ENCODE results near the gene USP25. TPM values are rescaled to one million over a fixed set of nuclear protein-coding genes. Genes with fewer than 3 reads are reported as not detected.
A peak's percentile ranks its signal among the peaks of the same experiment; 100 is the strongest.

USP25 gene, protein sequence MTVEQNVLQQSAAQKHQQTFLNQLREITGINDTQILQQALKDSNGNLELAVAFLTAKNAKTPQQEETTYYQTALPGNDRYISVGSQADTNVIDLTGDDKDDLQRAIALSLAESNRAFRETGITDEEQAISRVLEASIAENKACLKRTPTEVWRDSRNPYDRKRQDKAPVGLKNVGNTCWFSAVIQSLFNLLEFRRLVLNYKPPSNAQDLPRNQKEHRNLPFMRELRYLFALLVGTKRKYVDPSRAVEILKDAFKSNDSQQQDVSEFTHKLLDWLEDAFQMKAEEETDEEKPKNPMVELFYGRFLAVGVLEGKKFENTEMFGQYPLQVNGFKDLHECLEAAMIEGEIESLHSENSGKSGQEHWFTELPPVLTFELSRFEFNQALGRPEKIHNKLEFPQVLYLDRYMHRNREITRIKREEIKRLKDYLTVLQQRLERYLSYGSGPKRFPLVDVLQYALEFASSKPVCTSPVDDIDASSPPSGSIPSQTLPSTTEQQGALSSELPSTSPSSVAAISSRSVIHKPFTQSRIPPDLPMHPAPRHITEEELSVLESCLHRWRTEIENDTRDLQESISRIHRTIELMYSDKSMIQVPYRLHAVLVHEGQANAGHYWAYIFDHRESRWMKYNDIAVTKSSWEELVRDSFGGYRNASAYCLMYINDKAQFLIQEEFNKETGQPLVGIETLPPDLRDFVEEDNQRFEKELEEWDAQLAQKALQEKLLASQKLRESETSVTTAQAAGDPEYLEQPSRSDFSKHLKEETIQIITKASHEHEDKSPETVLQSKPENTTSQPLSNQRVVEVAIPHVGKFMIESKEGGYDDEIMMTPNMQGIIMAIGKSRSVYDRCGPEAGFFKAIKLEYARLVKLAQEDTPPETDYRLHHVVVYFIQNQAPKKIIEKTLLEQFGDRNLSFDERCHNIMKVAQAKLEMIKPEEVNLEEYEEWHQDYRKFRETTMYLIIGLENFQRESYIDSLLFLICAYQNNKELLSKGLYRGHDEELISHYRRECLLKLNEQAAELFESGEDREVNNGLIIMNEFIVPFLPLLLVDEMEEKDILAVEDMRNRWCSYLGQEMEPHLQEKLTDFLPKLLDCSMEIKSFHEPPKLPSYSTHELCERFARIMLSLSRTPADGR
- total RNA-seq: 24.6 and 39.0 TPM in 2 replicates
- 23.5 and 31.5 TPM in 2 replicates for polyA plus RNA-seq

DNA sequence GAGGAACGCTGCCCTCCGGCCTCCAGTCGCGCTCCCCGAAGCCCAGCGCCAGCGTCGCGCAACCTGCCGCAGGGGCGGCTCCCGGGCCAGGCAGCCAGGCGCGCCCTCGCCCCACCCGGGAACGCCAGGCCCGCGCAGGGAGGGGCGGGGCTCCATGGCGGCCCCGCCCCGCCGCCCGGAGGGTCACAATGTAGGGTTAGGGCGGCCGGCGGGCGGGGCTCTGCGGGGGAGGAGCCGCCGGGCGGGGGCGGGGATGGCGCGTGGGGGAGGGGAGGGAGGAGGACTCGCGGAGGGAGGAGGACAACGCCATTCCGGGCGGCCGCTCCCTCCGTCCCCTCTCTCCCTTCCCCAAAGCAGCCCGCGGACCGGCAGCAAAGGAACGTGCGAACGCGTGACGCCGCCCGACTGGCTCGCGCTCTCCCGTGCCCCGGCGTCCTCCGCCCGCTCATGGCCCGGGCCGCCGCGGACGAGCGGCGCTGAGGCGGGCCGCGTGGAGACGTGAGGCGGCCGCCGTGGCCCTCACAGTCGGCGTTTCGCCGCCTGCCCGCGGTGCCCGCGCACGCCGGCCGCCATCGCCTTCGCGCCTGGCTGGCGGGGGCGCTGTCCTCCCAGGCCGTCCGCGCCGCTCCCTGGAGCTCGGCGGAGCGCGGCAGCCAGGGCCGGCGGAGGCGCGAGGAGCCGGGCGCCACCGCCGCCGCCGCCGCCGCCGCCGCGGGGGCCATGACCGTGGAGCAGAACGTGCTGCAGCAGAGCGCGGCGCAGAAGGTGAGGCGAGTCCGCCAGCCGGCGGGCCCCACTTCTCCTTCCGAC, at the start of gene USP25:
USP25 (plus strand) TSS at position 309 of the 810 bp plus-strand sequence; CDS start at position 721, 412 bp downstream.
- H3K9me3 ChIP-seq (ENCODE audit: low read depth): no peaks in the 10 kb centered on the region
- H3K4me1 ChIP-seq (ENCODE audit: low read depth): peaks cover 5% of the 10 kb centered on the region
- no peaks in the 10 kb centered on the region for H3K36me3 ChIP-seq
- DNase-seq (ENCODE audit: low read depth in 1 of 2, low spot score in 1 of 2): peak; percentile 83 to 90
- TF ChIP-seq, protein P1, sequence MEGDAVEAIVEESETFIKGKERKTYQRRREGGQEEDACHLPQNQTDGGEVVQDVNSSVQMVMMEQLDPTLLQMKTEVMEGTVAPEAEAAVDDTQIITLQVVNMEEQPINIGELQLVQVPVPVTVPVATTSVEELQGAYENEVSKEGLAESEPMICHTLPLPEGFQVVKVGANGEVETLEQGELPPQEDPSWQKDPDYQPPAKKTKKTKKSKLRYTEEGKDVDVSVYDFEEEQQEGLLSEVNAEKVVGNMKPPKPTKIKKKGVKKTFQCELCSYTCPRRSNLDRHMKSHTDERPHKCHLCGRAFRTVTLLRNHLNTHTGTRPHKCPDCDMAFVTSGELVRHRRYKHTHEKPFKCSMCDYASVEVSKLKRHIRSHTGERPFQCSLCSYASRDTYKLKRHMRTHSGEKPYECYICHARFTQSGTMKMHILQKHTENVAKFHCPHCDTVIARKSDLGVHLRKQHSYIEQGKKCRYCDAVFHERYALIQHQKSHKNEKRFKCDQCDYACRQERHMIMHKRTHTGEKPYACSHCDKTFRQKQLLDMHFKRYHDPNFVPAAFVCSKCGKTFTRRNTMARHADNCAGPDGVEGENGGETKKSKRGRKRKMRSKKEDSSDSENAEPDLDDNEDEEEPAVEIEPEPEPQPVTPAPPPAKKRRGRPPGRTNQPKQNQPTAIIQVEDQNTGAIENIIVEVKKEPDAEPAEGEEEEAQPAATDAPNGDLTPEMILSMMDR (IDR thresholded peaks at IDR 0.05; ENCODE audit: low read depth, low read length): no peak
- no peaks in the 10 kb centered on the region for H3K27me3 ChIP-seq
- peak within 1 kb of the TSS; percentile 97 for H3K27ac ChIP-seq
- peak within 1 kb of the TSS; percentile 97 for H3K4me3 ChIP-seq

DNA sequence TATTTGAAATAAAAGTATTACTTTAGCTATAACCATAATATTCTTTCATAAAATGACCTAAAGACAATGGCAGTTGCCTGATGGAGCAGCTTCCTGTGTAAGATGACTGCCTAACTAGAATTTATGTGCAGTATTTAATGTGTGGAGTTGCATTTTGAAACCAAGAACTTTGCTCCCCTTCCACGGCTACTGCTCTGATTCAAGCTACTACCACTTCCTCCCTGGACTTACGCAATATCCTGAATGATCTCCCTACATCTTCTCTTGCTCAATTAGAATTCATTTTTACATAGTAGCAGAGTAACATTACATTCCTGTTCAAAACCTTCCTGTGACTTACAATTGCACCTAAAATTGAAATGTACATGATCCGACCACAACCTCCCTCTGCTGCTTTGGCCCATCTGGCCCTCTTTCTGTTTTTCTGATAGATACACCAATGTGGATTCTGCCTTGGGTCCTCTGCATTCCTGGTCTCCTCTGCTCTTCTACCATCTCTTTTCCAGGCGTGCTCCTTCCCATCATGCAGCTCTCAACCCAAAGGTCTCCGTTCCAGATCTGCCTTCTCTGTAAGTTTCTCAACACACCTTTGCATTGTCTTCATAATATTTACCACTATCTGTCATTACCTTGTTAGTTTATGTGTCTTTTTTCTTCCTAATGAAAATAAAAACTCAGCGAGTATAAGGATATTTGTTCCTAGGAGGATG, 47.4 kb upstream of the USP25 start:
- no peaks in the 10 kb centered on the region for H3K4me1 ChIP-seq (ENCODE audit: low read depth)
- no peak overlapping the region for H3K4me3 ChIP-seq
- no peaks in the 10 kb centered on the region for H3K9me3 ChIP-seq (ENCODE audit: low read depth)
- DNase-seq (ENCODE audit: low read depth in 1 of 2, low spot score in 1 of 2): peak in 1 of 2 donors; percentile 87
- H3K27me3 ChIP-seq: no peaks in the 10 kb centered on the region
- no peak overlapping the region for H3K27ac ChIP-seq
- TF ChIP-seq, protein P1 (IDR thresholded peaks at IDR 0.05; ENCODE audit: low read depth, low read length): no peak
- no peaks in the 10 kb centered on the region for H3K36me3 ChIP-seq

DNA sequence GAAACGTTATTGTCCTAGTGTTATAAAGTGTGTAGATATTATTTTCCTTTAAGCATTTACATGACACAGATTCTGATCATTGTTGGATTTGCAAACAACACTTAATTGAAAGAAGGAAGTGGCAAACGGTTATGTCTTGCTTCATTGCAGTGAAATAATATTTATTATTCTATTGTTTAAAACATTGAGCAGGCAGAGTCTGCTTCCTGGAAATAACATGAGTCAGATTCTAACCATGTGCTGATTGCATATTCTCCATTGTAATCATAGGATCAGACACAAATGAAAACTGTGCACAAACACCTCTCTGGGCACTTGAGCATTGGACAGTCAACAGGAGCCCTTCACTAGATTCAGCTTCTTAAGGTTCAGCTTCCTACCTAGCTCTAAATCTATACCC, 46.8 kb upstream of the USP25 start:
- peak in 1 of 2 donors; percentile 58 for DNase-seq (ENCODE audit: low read depth in 1 of 2, low spot score in 1 of 2)

DNA sequence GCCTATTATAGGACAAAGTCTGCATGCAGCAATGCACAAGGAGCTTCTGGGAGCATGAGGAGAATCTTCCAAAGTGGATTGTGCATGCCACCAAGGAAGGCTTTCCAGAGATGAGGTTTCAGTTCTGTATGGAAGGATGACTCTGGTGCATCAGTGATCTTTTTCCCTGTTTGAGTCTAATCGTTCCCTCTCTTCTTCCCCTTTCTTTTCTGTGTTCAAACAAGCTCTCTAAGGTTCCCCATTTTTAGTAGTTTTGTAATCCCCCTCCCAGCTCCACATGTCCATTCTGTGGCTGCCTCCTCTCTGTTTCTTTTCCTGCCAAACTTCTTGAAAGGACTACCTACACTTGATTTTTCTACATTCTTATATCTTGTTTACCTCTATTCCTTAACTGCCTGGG, 43.3 kb upstream of the USP25 start:
- TF ChIP-seq, protein P1 (IDR thresholded peaks at IDR 0.05; ENCODE audit: low read depth, low read length): no peak
- no peak overlapping the region for H3K27ac ChIP-seq

More for the DNA sequence above, 46.8 kb upstream of the USP25 start:
- Histone ChIP-seq H3K4me1 (ENCODE audit: low read depth) (no peaks in the 10 kb centered on the region), H3K4me3 (no peak overlapping the region), H3K27ac (no peak overlapping the region), H3K36me3 (no peaks in the 10 kb centered on the region), H3K27me3 (no peaks in the 10 kb centered on the region), H3K9me3 (ENCODE audit: low read depth) (no peaks in the 10 kb centered on the region)
- TF ChIP-seq, protein P1 (IDR thresholded peaks at IDR 0.05; ENCODE audit: low read depth, low read length): no peak

More for the DNA sequence above, 43.3 kb upstream of the USP25 start:
- no peak for DNase-seq (ENCODE audit: low read depth in 1 of 2, low spot score in 1 of 2)
- H3K27me3 ChIP-seq: no peaks in the 10 kb centered on the region
- no peaks in the 10 kb centered on the region for H3K36me3 ChIP-seq
- no peaks in the 10 kb centered on the region for H3K4me1 ChIP-seq (ENCODE audit: low read depth)
- no peak overlapping the region for H3K4me3 ChIP-seq
- no peaks in the 10 kb centered on the region for H3K9me3 ChIP-seq (ENCODE audit: low read depth)
